Lower leg skin (tissue), 3 donors: ENCODE measurements around the gene LMF2.

ENCODE experiments used
- CTCF ChIP-seq, 3 donors: fragments of 450-650 bp; IDR thresholded peaks; one replicate each; pipeline ENCODE4 v1.5.1; 2016; ENCODE audit warnings: antibody characterized with exemption in 3 of 3, mild to moderate bottlenecking in 3 of 3, moderate library complexity in 2 of 3
- POLR2A ChIP-seq, 2 donors: fragments of 450-650 bp; IDR thresholded peaks; one replicate each; pipeline ENCODE4 v1.6.1; 2016 to 2017; ENCODE audit warnings: antibody characterized with exemption in 2 of 2, mild to moderate bottlenecking in 1 of 2, moderate library complexity in 1 of 2

DNA sequence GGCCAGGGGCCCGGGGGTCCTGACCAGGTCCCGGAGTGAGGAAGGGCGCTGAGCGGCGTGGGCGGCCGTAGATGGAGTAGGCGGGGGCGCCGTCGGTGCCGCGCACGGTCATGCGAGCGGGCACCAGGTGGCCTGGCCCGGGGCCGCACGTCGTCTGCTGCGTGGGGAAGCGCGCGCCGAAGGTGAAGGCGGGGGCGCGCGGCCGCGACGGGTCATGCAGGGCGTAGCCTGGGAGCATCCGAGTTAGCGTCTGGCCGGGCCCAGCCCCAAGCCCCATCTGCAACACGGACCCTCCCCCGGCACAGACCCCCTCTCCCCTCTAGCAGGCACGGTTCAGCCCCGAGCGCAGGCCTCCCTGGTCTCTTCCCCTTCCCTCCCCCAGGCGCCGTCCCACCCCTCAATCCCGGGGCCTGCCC lies 24.1 kb upstream of the LMF2 start:
- TF ChIP-seq CTCF (IDR thresholded peaks at IDR 0.05) (no peak), POLR2A (IDR thresholded peaks at IDR 0.05) (no peak)
